Endothelial cell of umbilical vein (primary cell): ENCODE measurements around the gene UST. TPM values are rescaled to one million over a fixed set of nuclear protein-coding genes. Genes with fewer than 3 reads are reported as not detected.

Experiments
- BruUV-seq: library from RNA; stranded (reverse); fragments of 400-500 nt; replicated peaks from 2 replicates; lab custom pipeline; 2021; lab: Mats Ljungman, UMichigan
- CTCF ChIA-PET: fragments of 300-600, 350-600 bp; sonication (Branson Sonifier 250); formaldehyde crosslinking; loops from one replicate; lab custom pipeline; 2021; ENCODE audit warnings: antibody characterized with exemption, inconsistent platforms; lab: Charles Lee
- POLR2A ChIA-PET: fragments of 300-600, 350-600 bp; sonication (Branson Sonifier 250); formaldehyde crosslinking; loops from one replicate; lab custom pipeline; 2021; ENCODE audit warnings: antibody characterized with exemption, inconsistent platforms; lab: Charles Lee
- DNase-seq: peaks from one replicate; pipeline ENCODE4 v3.0.0-alpha.2; 2011; ENCODE audit warnings: low read depth, low spot score
- FAIRE-seq: peaks from 2 replicates; lab custom pipeline; 2011; peaks lifted over from hg19 to GRCh38; lab: Jason Lieb, UNC
- H2AFZ ChIP-seq: 2 replicates; pipeline ENCODE4 v1.6.0; 2012; ENCODE audit warnings: low read depth, low read length, control low read depth, inconsistent platforms
- H3K27ac ChIP-seq: 2 replicates; pipeline ENCODE4 v1.5.1; 2011; ENCODE audit warnings: low read depth, mild to moderate bottlenecking, control low read depth, low read length, moderate library complexity; ENCODE audit not compliant: insufficient read depth
- H3K27me3 ChIP-seq, 2 experiments: 2 replicates each; pipeline versions ENCODE4 v1.6.0 to v1.6.1; 2011; ENCODE audit warnings: low read length in 2 of 2, mixed read lengths in 1 of 2; ENCODE audit not compliant: control insufficient read depth in 2 of 2, insufficient read depth in 2 of 2
- H3K36me3 ChIP-seq, 2 experiments: 2 replicates in 1 of 2; 3 replicates in 1 of 2; pipeline ENCODE4 v1.5.1; 2011; ENCODE audit warnings: low read length in 2 of 2, mild to moderate bottlenecking in 1 of 2, moderate library complexity in 1 of 2; ENCODE audit not compliant: control insufficient read depth in 2 of 2, insufficient read depth in 2 of 2; ENCODE audit errors: extremely low read depth in 1 of 2
- H3K4me1 ChIP-seq: 3 replicates; pipeline ENCODE4 v1.5.1; 2011; ENCODE audit warnings: mild to moderate bottlenecking, low read length; ENCODE audit not compliant: control insufficient read depth, insufficient read depth; ENCODE audit errors: extremely low read depth
- H3K4me2 ChIP-seq: 2 replicates; pipeline ENCODE4 v1.6.1; 2011; ENCODE audit warnings: low read length, control low read depth, mixed read lengths; ENCODE audit not compliant: insufficient read depth
- H3K4me3 ChIP-seq, 3 experiments: fragments of 200-600 bp in 1 of 3; sonication (generic), shearing (Covaris generic) in 1 of 3; replicated peaks in 1 of 3; 2 replicates each; pipeline ENCODE4 v1.5.1; 2011 to 2016; ENCODE audit warnings: control low read depth in 3 of 3, low read length in 3 of 3, mild to moderate bottlenecking in 2 of 3, inconsistent platforms in 1 of 3, low read depth in 1 of 3, moderate library complexity in 1 of 3; ENCODE audit not compliant: insufficient read depth in 1 of 3
- H3K79me2 ChIP-seq: 2 replicates; pipeline ENCODE4 v1.6.0; 2012; ENCODE audit warnings: low read length, inconsistent platforms; ENCODE audit not compliant: control insufficient read depth, insufficient read depth
- H3K9ac ChIP-seq: replicated peaks from 2 replicates; pipeline ENCODE3; 2011; ENCODE audit warnings: low read length, control low read depth; ENCODE audit not compliant: insufficient read depth; ENCODE audit errors: extremely low read depth
- H3K9me1 ChIP-seq: replicated peaks from 3 replicates; pipeline ENCODE4 v1.6.0; 2011; ENCODE audit warnings: mild to moderate bottlenecking, low read length; ENCODE audit not compliant: control insufficient read depth, insufficient read depth; ENCODE audit errors: extremely low read depth
- H3K9me3 ChIP-seq: replicated peaks from 2 replicates; pipeline ENCODE4 v1.5.1; 2012; ENCODE audit warnings: low read length, inconsistent platforms; ENCODE audit not compliant: control insufficient read depth, insufficient read depth
- H4K20me1 ChIP-seq: replicated peaks from 2 replicates; pipeline ENCODE3; 2011; ENCODE audit warnings: mild to moderate bottlenecking, low read length; ENCODE audit not compliant: control insufficient read depth, insufficient read depth; ENCODE audit errors: extremely low read depth
- EZH2 ChIP-seq: IDR thresholded peaks from 2 replicates; pipeline ENCODE4 v1.6.1; 2012; ENCODE audit warnings: borderline replicate concordance, low read depth, mild to moderate bottlenecking, moderate library complexity, low read length, inconsistent platforms; ENCODE audit not compliant: severe bottlenecking
- FOS ChIP-seq: IDR thresholded peaks from 2 replicates; pipeline ENCODE4 v1.6.1; 2011; ENCODE audit warnings: mild to moderate bottlenecking, low read length, moderate library complexity, borderline replicate concordance; ENCODE audit not compliant: insufficient read depth
- GATA2 ChIP-seq: IDR thresholded peaks from 2 replicates; pipeline ENCODE4 v1.7.0; 2011; ENCODE audit warnings: low read depth, mild to moderate bottlenecking, moderate library complexity, mixed read lengths, low read length; ENCODE audit not compliant: insufficient read length, insufficient read depth
- JUN ChIP-seq: IDR thresholded peaks from 2 replicates; pipeline ENCODE4 v1.6.1; 2011; ENCODE audit warnings: borderline replicate concordance, low read depth; ENCODE audit not compliant: insufficient read length, insufficient read depth
- MYC ChIP-seq: IDR thresholded peaks from one replicate; pipeline ENCODE4 v1.6.1; 2011; ENCODE audit warnings: mild to moderate bottlenecking, low read depth, low read length
- POLR2AphosphoS5 ChIP-seq: IDR thresholded peaks from 2 replicates; pipeline ENCODE4 v1.6.1; 2012; ENCODE audit warnings: low read depth, mild to moderate bottlenecking, control low read depth, low read length, moderate library complexity; ENCODE audit not compliant: insufficient read depth
- dilution Hi-C: fragments of 300-500 bp; cut with MboI; formaldehyde crosslinking; loops from one replicate; pipeline ENCODE4 v1.15.0; 2019; ENCODE audit warnings: low sequenced_read_pairs; ENCODE audit not compliant: extremely low pct_ligation_motif_present
- intact Hi-C: fragments of 100-400 bp; cut with micrococcal nuclease; formaldehyde crosslinking; loops from one replicate; pipeline ENCODE4 v1.10.0; 2022
- polyA plus RNA-seq, 4 experiments: library from polyadenylated mRNA; depleted of rRNA in 3 of 4; stranded (reverse) in 3 of 4; unstranded in 1 of 4; fragments of >200 nt; gene quantifications; 2 replicates each; pipeline versions ENCODE4 v1.2.1 to v1.2.3, GENCODE V29; 2011 to 2012; ENCODE audit warnings: missing spikeins in 1 of 4
- total RNA-seq: library from RNA; stranded (reverse); gene quantifications from 2 replicates; pipeline ENCODE4 v1.2.3, GENCODE V29; 2021
- TF ChIP-seq, protein P1 (sequence below), 2 donors: IDR thresholded peaks; 1 replicate in 1 of 2; 2 replicates in 1 of 2; pipeline ENCODE4 v1.5.1; 2011; ENCODE audit warnings: low read length in 2 of 2, mild to moderate bottlenecking in 2 of 2, moderate library complexity in 2 of 2, control low read depth in 1 of 2, inconsistent platforms in 1 of 2, low read depth in 1 of 2; ENCODE audit not compliant: insufficient read depth in 1 of 2; ENCODE audit errors: extremely low read depth in 1 of 2
- TF ChIP-seq, protein P2 (sequence below): IDR thresholded peaks from 2 replicates; pipeline ENCODE4 v1.6.1; 2011; ENCODE audit not compliant: insufficient read depth, insufficient read length

The UST gene
- total and polyA plus RNA-seq, 2 donors (not counting 3 experiments of a cell fraction or from before 2014, with no cell fraction given), result 0.26 to 0.84 TPM

GRCh38 chr6:149054559-149055194 is 307.8 kb downstream of the UST start:
- BruUV-seq, result no TSS peak
- H3K9me1 ChIP-seq, result no peaks in the 10 kb centered on the region
- no peaks in the 10 kb centered on the region for H4K20me1 ChIP-seq
- no peaks in the 10 kb centered on the region for H3K36me3 ChIP-seq
- no peak overlapping the region for H3K27ac ChIP-seq
- no peak overlapping the region for H3K9ac ChIP-seq
- no peak overlapping the region for H3K4me3 ChIP-seq
- TF ChIP-seq GATA2, result no peak
- no peak for TF ChIP-seq MYC
- no peak for TF ChIP-seq FOS
- TF ChIP-seq, protein P1, sequence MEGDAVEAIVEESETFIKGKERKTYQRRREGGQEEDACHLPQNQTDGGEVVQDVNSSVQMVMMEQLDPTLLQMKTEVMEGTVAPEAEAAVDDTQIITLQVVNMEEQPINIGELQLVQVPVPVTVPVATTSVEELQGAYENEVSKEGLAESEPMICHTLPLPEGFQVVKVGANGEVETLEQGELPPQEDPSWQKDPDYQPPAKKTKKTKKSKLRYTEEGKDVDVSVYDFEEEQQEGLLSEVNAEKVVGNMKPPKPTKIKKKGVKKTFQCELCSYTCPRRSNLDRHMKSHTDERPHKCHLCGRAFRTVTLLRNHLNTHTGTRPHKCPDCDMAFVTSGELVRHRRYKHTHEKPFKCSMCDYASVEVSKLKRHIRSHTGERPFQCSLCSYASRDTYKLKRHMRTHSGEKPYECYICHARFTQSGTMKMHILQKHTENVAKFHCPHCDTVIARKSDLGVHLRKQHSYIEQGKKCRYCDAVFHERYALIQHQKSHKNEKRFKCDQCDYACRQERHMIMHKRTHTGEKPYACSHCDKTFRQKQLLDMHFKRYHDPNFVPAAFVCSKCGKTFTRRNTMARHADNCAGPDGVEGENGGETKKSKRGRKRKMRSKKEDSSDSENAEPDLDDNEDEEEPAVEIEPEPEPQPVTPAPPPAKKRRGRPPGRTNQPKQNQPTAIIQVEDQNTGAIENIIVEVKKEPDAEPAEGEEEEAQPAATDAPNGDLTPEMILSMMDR (IDR thresholded peaks at IDR 0.05; ENCODE audit: extremely low read depth in 1 of 2, insufficient read depth in 1 of 2, low read depth in 1 of 2, low read length in 2 of 2), result no peak
- TF ChIP-seq POLR2AphosphoS5, result no peak
- no peak for TF ChIP-seq EZH2
- TF ChIP-seq JUN, result no peak
- TF ChIP-seq, protein P2, sequence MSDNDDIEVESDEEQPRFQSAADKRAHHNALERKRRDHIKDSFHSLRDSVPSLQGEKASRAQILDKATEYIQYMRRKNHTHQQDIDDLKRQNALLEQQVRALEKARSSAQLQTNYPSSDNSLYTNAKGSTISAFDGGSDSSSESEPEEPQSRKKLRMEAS, result no peak
- POLR2A ChIA-PET, result no interaction called here
- H3K4me1 ChIP-seq, result peaks cover 1% of the 10 kb centered on the region
- no peaks in the 10 kb centered on the region for H3K79me2 ChIP-seq
- dilution Hi-C loops, result no loop called here
- FAIRE-seq, result no peak
- H3K27me3 ChIP-seq, result no peaks in the 10 kb centered on the region
- CTCF ChIA-PET, result interaction anchor here (0.7 to 2.1 kb wide), 3 partner anchors 9 to 378 kb away, joined by 3 to 6 read pairs (median 5); no protein-coding TSS in a partner anchor
- H3K4me2 ChIP-seq, result no peak overlapping the region
- H3K9me3 ChIP-seq, result no peaks in the 10 kb centered on the region
- no peak overlapping the region for H2AFZ ChIP-seq
- intact Hi-C loops, result no loop called here
- no peak for DNase-seq
